Endothelial cell of umbilical vein (primary cell): ENCODE measurements around the gene MRPL4. TPM values are rescaled to one million over a fixed set of nuclear protein-coding genes. Genes with fewer than 3 reads are reported as not detected.
"Not testable (repeated sequence)": the region's sequence is repeated elsewhere in the genome, so short reads cannot be mapped to it uniquely, and the experiment has no call there.

Experiments
- BruUV-seq: library from RNA; stranded (reverse); fragments of 400-500 nt; replicated peaks from 2 replicates; lab custom pipeline; 2021; lab: Mats Ljungman, UMichigan
- CTCF ChIA-PET: fragments of 300-600, 350-600 bp; sonication (Branson Sonifier 250); formaldehyde crosslinking; loops from one replicate; lab custom pipeline; 2021; ENCODE audit warnings: antibody characterized with exemption, inconsistent platforms; lab: Charles Lee
- POLR2A ChIA-PET: fragments of 300-600, 350-600 bp; sonication (Branson Sonifier 250); formaldehyde crosslinking; loops from one replicate; lab custom pipeline; 2021; ENCODE audit warnings: antibody characterized with exemption, inconsistent platforms; lab: Charles Lee
- DNase-seq: peaks from one replicate; pipeline ENCODE4 v3.0.0-alpha.2; 2011; ENCODE audit warnings: low read depth, low spot score
- FAIRE-seq: peaks from 2 replicates; lab custom pipeline; 2011; peaks lifted over from hg19 to GRCh38; lab: Jason Lieb, UNC
- H2AFZ ChIP-seq: 2 replicates; pipeline ENCODE4 v1.6.0; 2012; ENCODE audit warnings: low read depth, low read length, control low read depth, inconsistent platforms
- H3K27ac ChIP-seq: 2 replicates; pipeline ENCODE4 v1.5.1; 2011; ENCODE audit warnings: low read depth, mild to moderate bottlenecking, control low read depth, low read length, moderate library complexity; ENCODE audit not compliant: insufficient read depth
- H3K27me3 ChIP-seq, 2 experiments: 2 replicates each; pipeline versions ENCODE4 v1.6.0 to v1.6.1; 2011; ENCODE audit warnings: low read length in 2 of 2, mixed read lengths in 1 of 2; ENCODE audit not compliant: control insufficient read depth in 2 of 2, insufficient read depth in 2 of 2
- H3K36me3 ChIP-seq, 2 experiments: 2 replicates in 1 of 2; 3 replicates in 1 of 2; pipeline ENCODE4 v1.5.1; 2011; ENCODE audit warnings: low read length in 2 of 2, mild to moderate bottlenecking in 1 of 2, moderate library complexity in 1 of 2; ENCODE audit not compliant: control insufficient read depth in 2 of 2, insufficient read depth in 2 of 2; ENCODE audit errors: extremely low read depth in 1 of 2
- H3K4me1 ChIP-seq: 3 replicates; pipeline ENCODE4 v1.5.1; 2011; ENCODE audit warnings: mild to moderate bottlenecking, low read length; ENCODE audit not compliant: control insufficient read depth, insufficient read depth; ENCODE audit errors: extremely low read depth
- H3K4me2 ChIP-seq: 2 replicates; pipeline ENCODE4 v1.6.1; 2011; ENCODE audit warnings: low read length, control low read depth, mixed read lengths; ENCODE audit not compliant: insufficient read depth
- H3K4me3 ChIP-seq, 3 experiments: fragments of 200-600 bp in 1 of 3; sonication (generic), shearing (Covaris generic) in 1 of 3; replicated peaks in 1 of 3; 2 replicates each; pipeline ENCODE4 v1.5.1; 2011 to 2016; ENCODE audit warnings: control low read depth in 3 of 3, low read length in 3 of 3, mild to moderate bottlenecking in 2 of 3, inconsistent platforms in 1 of 3, low read depth in 1 of 3, moderate library complexity in 1 of 3; ENCODE audit not compliant: insufficient read depth in 1 of 3
- H3K79me2 ChIP-seq: 2 replicates; pipeline ENCODE4 v1.6.0; 2012; ENCODE audit warnings: low read length, inconsistent platforms; ENCODE audit not compliant: control insufficient read depth, insufficient read depth
- H3K9ac ChIP-seq: replicated peaks from 2 replicates; pipeline ENCODE3; 2011; ENCODE audit warnings: low read length, control low read depth; ENCODE audit not compliant: insufficient read depth; ENCODE audit errors: extremely low read depth
- H3K9me1 ChIP-seq: replicated peaks from 3 replicates; pipeline ENCODE4 v1.6.0; 2011; ENCODE audit warnings: mild to moderate bottlenecking, low read length; ENCODE audit not compliant: control insufficient read depth, insufficient read depth; ENCODE audit errors: extremely low read depth
- H3K9me3 ChIP-seq: replicated peaks from 2 replicates; pipeline ENCODE4 v1.5.1; 2012; ENCODE audit warnings: low read length, inconsistent platforms; ENCODE audit not compliant: control insufficient read depth, insufficient read depth
- H4K20me1 ChIP-seq: replicated peaks from 2 replicates; pipeline ENCODE3; 2011; ENCODE audit warnings: mild to moderate bottlenecking, low read length; ENCODE audit not compliant: control insufficient read depth, insufficient read depth; ENCODE audit errors: extremely low read depth
- EZH2 ChIP-seq: IDR thresholded peaks from 2 replicates; pipeline ENCODE4 v1.6.1; 2012; ENCODE audit warnings: borderline replicate concordance, low read depth, mild to moderate bottlenecking, moderate library complexity, low read length, inconsistent platforms; ENCODE audit not compliant: severe bottlenecking
- FOS ChIP-seq: IDR thresholded peaks from 2 replicates; pipeline ENCODE4 v1.6.1; 2011; ENCODE audit warnings: mild to moderate bottlenecking, low read length, moderate library complexity, borderline replicate concordance; ENCODE audit not compliant: insufficient read depth
- GATA2 ChIP-seq: IDR thresholded peaks from 2 replicates; pipeline ENCODE4 v1.7.0; 2011; ENCODE audit warnings: low read depth, mild to moderate bottlenecking, moderate library complexity, mixed read lengths, low read length; ENCODE audit not compliant: insufficient read length, insufficient read depth
- JUN ChIP-seq: IDR thresholded peaks from 2 replicates; pipeline ENCODE4 v1.6.1; 2011; ENCODE audit warnings: borderline replicate concordance, low read depth; ENCODE audit not compliant: insufficient read length, insufficient read depth
- MYC ChIP-seq: IDR thresholded peaks from one replicate; pipeline ENCODE4 v1.6.1; 2011; ENCODE audit warnings: mild to moderate bottlenecking, low read depth, low read length
- POLR2AphosphoS5 ChIP-seq: IDR thresholded peaks from 2 replicates; pipeline ENCODE4 v1.6.1; 2012; ENCODE audit warnings: low read depth, mild to moderate bottlenecking, control low read depth, low read length, moderate library complexity; ENCODE audit not compliant: insufficient read depth
- dilution Hi-C: fragments of 300-500 bp; cut with MboI; formaldehyde crosslinking; loops from one replicate; pipeline ENCODE4 v1.15.0; 2019; ENCODE audit warnings: low sequenced_read_pairs; ENCODE audit not compliant: extremely low pct_ligation_motif_present
- intact Hi-C: fragments of 100-400 bp; cut with micrococcal nuclease; formaldehyde crosslinking; loops from one replicate; pipeline ENCODE4 v1.10.0; 2022
- polyA plus RNA-seq, 4 experiments: library from polyadenylated mRNA; depleted of rRNA in 3 of 4; stranded (reverse) in 3 of 4; unstranded in 1 of 4; fragments of >200 nt; gene quantifications; 2 replicates each; pipeline versions ENCODE4 v1.2.1 to v1.2.3, GENCODE V29; 2011 to 2012; ENCODE audit warnings: missing spikeins in 1 of 4
- total RNA-seq: library from RNA; stranded (reverse); gene quantifications from 2 replicates; pipeline ENCODE4 v1.2.3, GENCODE V29; 2021
- TF ChIP-seq, protein P1 (sequence below), 2 donors: IDR thresholded peaks; 1 replicate in 1 of 2; 2 replicates in 1 of 2; pipeline ENCODE4 v1.5.1; 2011; ENCODE audit warnings: low read length in 2 of 2, mild to moderate bottlenecking in 2 of 2, moderate library complexity in 2 of 2, control low read depth in 1 of 2, inconsistent platforms in 1 of 2, low read depth in 1 of 2; ENCODE audit not compliant: insufficient read depth in 1 of 2; ENCODE audit errors: extremely low read depth in 1 of 2

Gene MRPL4
- total and polyA plus RNA-seq, 2 donors (not counting 3 experiments of a cell fraction or from before 2014, with no cell fraction given), result 70.4 to 118 TPM

GRCh38 chr19:10238172-10238783 lies 13.7 kb upstream of the MRPL4 start:
- no peak overlapping the region for H3K4me3 ChIP-seq

GRCh38 chr19:10241826-10242449 lies 10.1 kb upstream of the MRPL4 start:
- POLR2A ChIA-PET, BruUV-seq, H3K79me2 ChIP-seq, H3K27me3 ChIP-seq, CTCF ChIA-PET, H3K4me2 ChIP-seq, H3K9me3 ChIP-seq, H4K20me1 ChIP-seq, H3K4me3 ChIP-seq, H2AFZ ChIP-seq, H3K36me3 ChIP-seq, H3K9me1 ChIP-seq, FAIRE-seq, DNase-seq, H3K4me1 ChIP-seq, H3K27ac ChIP-seq, dilution Hi-C loops, H3K9ac ChIP-seq: not testable (repeated sequence)
- intact Hi-C loops, result loop anchor here (2.0 kb wide), 1 partner anchor 311 kb away; no protein-coding TSS in a partner anchor

More at GRCh38 chr19:10238172-10238783, 13.7 kb upstream of the MRPL4 start:
- Histone ChIP-seq H2AFZ (no peak overlapping the region), H3K27ac (no peak overlapping the region), H3K4me2 (no peak overlapping the region), H3K9me3 (no peaks in the 10 kb centered on the region), H3K79me2 (no peaks in the 10 kb centered on the region), H4K20me1 (no peaks in the 10 kb centered on the region), H3K9me1 (no peaks in the 10 kb centered on the region), H3K9ac (no peak overlapping the region), H3K4me1 (peaks cover 9% of the 10 kb centered on the region), H3K27me3 (no peaks in the 10 kb centered on the region), H3K36me3 (no peaks in the 10 kb centered on the region)
- ChIA-PET CTCF (interaction anchor here (1.0 to 1.6 kb wide), 3 partner anchors 9 to 18 kb away, joined by 4 to 10 read pairs (median 6); no protein-coding TSS in a partner anchor), POLR2A (no interaction called here)
- FAIRE-seq (no peak), DNase-seq (no peak)
- no peak for TF ChIP-seq GATA2
- TF ChIP-seq, protein P1, sequence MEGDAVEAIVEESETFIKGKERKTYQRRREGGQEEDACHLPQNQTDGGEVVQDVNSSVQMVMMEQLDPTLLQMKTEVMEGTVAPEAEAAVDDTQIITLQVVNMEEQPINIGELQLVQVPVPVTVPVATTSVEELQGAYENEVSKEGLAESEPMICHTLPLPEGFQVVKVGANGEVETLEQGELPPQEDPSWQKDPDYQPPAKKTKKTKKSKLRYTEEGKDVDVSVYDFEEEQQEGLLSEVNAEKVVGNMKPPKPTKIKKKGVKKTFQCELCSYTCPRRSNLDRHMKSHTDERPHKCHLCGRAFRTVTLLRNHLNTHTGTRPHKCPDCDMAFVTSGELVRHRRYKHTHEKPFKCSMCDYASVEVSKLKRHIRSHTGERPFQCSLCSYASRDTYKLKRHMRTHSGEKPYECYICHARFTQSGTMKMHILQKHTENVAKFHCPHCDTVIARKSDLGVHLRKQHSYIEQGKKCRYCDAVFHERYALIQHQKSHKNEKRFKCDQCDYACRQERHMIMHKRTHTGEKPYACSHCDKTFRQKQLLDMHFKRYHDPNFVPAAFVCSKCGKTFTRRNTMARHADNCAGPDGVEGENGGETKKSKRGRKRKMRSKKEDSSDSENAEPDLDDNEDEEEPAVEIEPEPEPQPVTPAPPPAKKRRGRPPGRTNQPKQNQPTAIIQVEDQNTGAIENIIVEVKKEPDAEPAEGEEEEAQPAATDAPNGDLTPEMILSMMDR (IDR thresholded peaks at IDR 0.05; ENCODE audit: extremely low read depth in 1 of 2, insufficient read depth in 1 of 2, low read depth in 1 of 2, low read length in 2 of 2), result no peak
- no peak for TF ChIP-seq EZH2
- no peak for TF ChIP-seq POLR2AphosphoS5
- no peak for TF ChIP-seq JUN
- TF ChIP-seq FOS, result no peak
- no peak for TF ChIP-seq MYC
- BruUV-seq, result no TSS peak
- dilution Hi-C loops, result no loop called here
- intact Hi-C loops, result no loop called here
